OCI-LY7 (cell line): ENCODE results near the gene PTPRS.

ENCODE experiments used
- EZH2phosphoT487 ChIP-seq: fragments of 200-600 bp; sonication (generic); IDR thresholded peaks from 2 replicates; pipeline ENCODE4 v1.6.1; 2018; ENCODE audit warnings: low read depth, borderline replicate concordance, mild to moderate bottlenecking, mixed run types, antibody characterized with exemption, low read length, moderate library complexity, mixed read lengths
- TF ChIP-seq, protein P1 (sequence below): fragments of 200-600 bp; sonication (generic); conservative IDR thresholded peaks from 2 replicates; pipeline ENCODE4 v1.5.1; 2014; ENCODE audit warnings: mild to moderate bottlenecking, antibody characterized with exemption, low read length, moderate library complexity, mixed read lengths

DNA sequence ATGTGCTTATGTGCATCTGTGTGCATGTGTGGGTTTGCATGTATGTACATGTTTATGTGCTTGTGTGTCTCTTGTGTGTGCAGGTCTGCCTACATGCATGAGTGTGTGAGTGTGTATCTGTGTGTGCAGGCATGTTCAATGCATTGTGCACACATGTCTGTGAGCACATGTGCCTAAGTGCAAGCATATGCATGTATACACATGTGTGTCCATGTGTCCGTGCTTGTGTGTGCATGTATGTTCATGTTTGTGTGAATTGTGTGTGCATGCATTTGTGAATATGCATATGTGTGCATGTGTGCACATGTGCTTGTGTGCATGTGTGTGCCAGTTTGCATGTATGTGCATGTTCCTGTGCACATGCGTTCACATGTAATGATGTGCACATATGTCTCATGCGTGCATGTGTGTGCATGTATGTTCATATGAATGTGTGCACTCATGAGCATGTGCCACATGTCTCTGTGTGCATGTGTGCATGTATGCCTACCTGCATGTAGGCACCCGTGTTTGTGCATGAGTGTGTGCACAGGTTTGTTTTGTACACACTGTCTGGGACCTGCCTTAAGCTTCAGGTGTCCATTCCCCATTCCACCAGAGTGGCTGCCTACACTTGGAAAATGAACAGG lies 32.1 kb upstream of the PTPRS start:
- TF ChIP-seq, protein P1, sequence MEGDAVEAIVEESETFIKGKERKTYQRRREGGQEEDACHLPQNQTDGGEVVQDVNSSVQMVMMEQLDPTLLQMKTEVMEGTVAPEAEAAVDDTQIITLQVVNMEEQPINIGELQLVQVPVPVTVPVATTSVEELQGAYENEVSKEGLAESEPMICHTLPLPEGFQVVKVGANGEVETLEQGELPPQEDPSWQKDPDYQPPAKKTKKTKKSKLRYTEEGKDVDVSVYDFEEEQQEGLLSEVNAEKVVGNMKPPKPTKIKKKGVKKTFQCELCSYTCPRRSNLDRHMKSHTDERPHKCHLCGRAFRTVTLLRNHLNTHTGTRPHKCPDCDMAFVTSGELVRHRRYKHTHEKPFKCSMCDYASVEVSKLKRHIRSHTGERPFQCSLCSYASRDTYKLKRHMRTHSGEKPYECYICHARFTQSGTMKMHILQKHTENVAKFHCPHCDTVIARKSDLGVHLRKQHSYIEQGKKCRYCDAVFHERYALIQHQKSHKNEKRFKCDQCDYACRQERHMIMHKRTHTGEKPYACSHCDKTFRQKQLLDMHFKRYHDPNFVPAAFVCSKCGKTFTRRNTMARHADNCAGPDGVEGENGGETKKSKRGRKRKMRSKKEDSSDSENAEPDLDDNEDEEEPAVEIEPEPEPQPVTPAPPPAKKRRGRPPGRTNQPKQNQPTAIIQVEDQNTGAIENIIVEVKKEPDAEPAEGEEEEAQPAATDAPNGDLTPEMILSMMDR: no peak
- TF ChIP-seq EZH2phosphoT487: no peak
